GM12878 (cell line): ENCODE measurements around the gene EIF4E1B. TPM values are rescaled to one million over a fixed set of nuclear protein-coding genes. Genes with fewer than 3 reads are reported as not detected.

Source experiments
- ATF3 ChIP-seq: IDR thresholded peaks from 2 replicates; pipeline ENCODE4 v1.6.1; 2011; ENCODE audit warnings: low read depth, mild to moderate bottlenecking, low read length, moderate library complexity, borderline replicate concordance; ENCODE audit errors: extremely low read depth
- BRCA1 ChIP-seq: IDR thresholded peaks from 2 replicates; pipeline ENCODE4 v1.6.1; 2011; ENCODE audit warnings: low read depth, low read length, improper control_type of control experiment
- CHD4 ChIP-seq: fragments of 200-600 bp; sonication (generic); IDR thresholded peaks from 2 replicates; pipeline ENCODE4 v1.6.1; 2016; ENCODE audit warnings: mild to moderate bottlenecking
- EP300 ChIP-seq, 2 experiments: fragments of 150-350 bp in 1 of 2; IDR thresholded peaks; 2 replicates each; pipeline ENCODE4 v1.6.1; 2011 to 2012; ENCODE audit warnings: low read depth in 2 of 2, low read length in 2 of 2, borderline replicate concordance in 1 of 2, improper control_type of control experiment in 1 of 2, inconsistent platforms in 1 of 2; ENCODE audit not compliant: control insufficient read depth in 1 of 2
- ETV6 ChIP-seq, 2 experiments: fragments of 450-650 bp in 1 of 2; IDR thresholded peaks in 1 of 2; conservative IDR thresholded peaks in 1 of 2; 2 replicates each; pipeline ENCODE4 v1.6.1; 2014; ENCODE audit warnings: antibody characterized with exemption in 1 of 2, borderline replicate concordance in 1 of 2, low read depth in 1 of 2, mild to moderate bottlenecking in 1 of 2, moderate library complexity in 1 of 2
- EZH2 ChIP-seq: IDR thresholded peaks from 2 replicates; pipeline ENCODE4 v1.6.1; 2012; ENCODE audit warnings: low read depth, mild to moderate bottlenecking, control low read depth, inconsistent platforms, low read length, borderline replicate concordance; ENCODE audit not compliant: control insufficient read depth
- FOXM1 ChIP-seq: IDR thresholded peaks from 2 replicates; pipeline ENCODE4 v1.6.1; 2012; ENCODE audit warnings: low read depth, mild to moderate bottlenecking, inconsistent platforms, low read length, moderate library complexity
- GABPA ChIP-seq: IDR thresholded peaks from 2 replicates; pipeline ENCODE4 v1.6.1; 2014; ENCODE audit warnings: antibody characterized with exemption, low read depth, mild to moderate bottlenecking, inconsistent platforms
- HDAC2 ChIP-seq: fragments of 200-600 bp; sonication (generic); IDR thresholded peaks from 2 replicates; pipeline ENCODE4 v1.6.1; 2017
- JUND ChIP-seq: IDR thresholded peaks from 2 replicates; pipeline ENCODE4 v1.6.1; 2012; ENCODE audit warnings: low read depth, mild to moderate bottlenecking, low read length, improper control_type of control experiment, moderate library complexity
- MYC ChIP-seq: IDR thresholded peaks from 2 replicates; pipeline ENCODE4 v1.6.1; 2011; ENCODE audit warnings: mild to moderate bottlenecking, low read length, moderate library complexity, inconsistent platforms; ENCODE audit not compliant: insufficient read depth, insufficient replicate concordance, insufficient read length, severe bottlenecking
- NFXL1 ChIP-seq: fragments of 450-650 bp; IDR thresholded peaks from 2 replicates; pipeline ENCODE4 v1.6.1; 2017; ENCODE audit warnings: antibody characterized with exemption, mild to moderate bottlenecking, borderline replicate concordance
- NFYA ChIP-seq: IDR thresholded peaks from 2 replicates; pipeline ENCODE4 v1.6.1; 2011; ENCODE audit warnings: low read depth, mild to moderate bottlenecking, low read length, improper control_type of control experiment, borderline replicate concordance
- RAD51 ChIP-seq: fragments of 450-650 bp; IDR thresholded peaks from 2 replicates; pipeline ENCODE4 v1.6.1; 2016; ENCODE audit warnings: moderate library complexity, mild to moderate bottlenecking, inconsistent platforms
- RB1 ChIP-seq: fragments of 450-650 bp; formaldehyde crosslinking; IDR thresholded peaks from 2 replicates; pipeline ENCODE4 v1.6.1; 2017; ENCODE audit warnings: mild to moderate bottlenecking, borderline replicate concordance
- RELB ChIP-seq: fragments of 450-650 bp; IDR thresholded peaks from 2 replicates; pipeline ENCODE4 v1.6.1; 2017; ENCODE audit warnings: low read depth, mild to moderate bottlenecking, moderate library complexity
- SMAD5 ChIP-seq: IDR thresholded peaks from 2 replicates; pipeline ENCODE4 v1.6.1; 2016; ENCODE audit warnings: antibody characterized with exemption, low read depth
- SRF ChIP-seq, 2 experiments: IDR thresholded peaks; 2 replicates each; pipeline ENCODE4 v1.6.1; 2011; ENCODE audit warnings: low read depth in 2 of 2, low read length in 2 of 2, mild to moderate bottlenecking in 1 of 2, moderate library complexity in 1 of 2
- TBL1XR1 ChIP-seq: IDR thresholded peaks from 2 replicates; pipeline ENCODE4 v1.6.1; 2012; ENCODE audit warnings: low read depth, low read length, improper control_type of control experiment
- ZBED1 ChIP-seq: IDR thresholded peaks from 2 replicates; pipeline ENCODE4 v1.6.1; 2016; ENCODE audit warnings: borderline replicate concordance
- ZBTB40 ChIP-seq: fragments of 450-650 bp; IDR thresholded peaks from 2 replicates; pipeline ENCODE4 v1.6.1; 2016; ENCODE audit warnings: mild to moderate bottlenecking, moderate library complexity, borderline replicate concordance
- polyA plus RNA-seq, 11 experiments: library from polyadenylated mRNA; depleted of rRNA in 4 of 11; unstranded in 6 of 11; stranded (reverse) in 5 of 11; fragments of >200 nt; fragmentation: Nextera tagmentation in 4 of 11; fragmentation: Illumina TruSeq in 1 of 11; extraction: Ambion mirVana in 4 of 11; extraction: Trizol in 1 of 11; gene quantifications; 1 replicate in 1 of 11; 2 replicates in 10 of 11; pipeline versions ENCODE4 v1.2.1 to v1.2.3, GENCODE V29; 2011 to 2016; ENCODE audit warnings: inconsistent platforms in 2 of 11, missing spikeins in 2 of 11, low read depth in 1 of 11
- total RNA-seq, 4 experiments: library from RNA; depleted of rRNA in 3 of 4; stranded (reverse); fragments of >200 nt in 3 of 4; fragmentation: Illumina TruSeq in 1 of 4; extraction: Trizol in 1 of 4; gene quantifications; 2 replicates each; pipeline versions ENCODE4 v1.2.1 to v1.2.3, GENCODE V29; 2013 to 2021

EIF4E1B gene
- total and polyA plus RNA-seq, 10 of the 15 experiments (the other 5 are each of a cell fraction or from before 2014, with no cell fraction given): not detected

- TF ChIP-seq EZH2: no peak
- no peak for TF ChIP-seq ZBTB40
- TF ChIP-seq CHD4: no peak
- peak in 1 of 2 experiments; percentile 8; a peak in 1 of 4 replicates for TF ChIP-seq SRF (IDR thresholded peaks at IDR 0.05; ENCODE audit: low read depth in 2 of 2, low read length in 2 of 2)
- no peak for TF ChIP-seq RAD51
- no peak for TF ChIP-seq HDAC2
- no peak for TF ChIP-seq ZBED1
- TF ChIP-seq FOXM1: no peak
- TF ChIP-seq ATF3: no peak
- peak; percentile 75; the same call in 1 of the 2 replicates for TF ChIP-seq RB1
- no peak for TF ChIP-seq JUND
- no peak for TF ChIP-seq RELB
- TF ChIP-seq ETV6 (conservative IDR thresholded peaks at IDR 0.05 in 1 of 2, IDR thresholded peaks at IDR 0.05 in 1 of 2; ENCODE audit: borderline replicate concordance in 1 of 2, low read depth in 1 of 2): peak in 1 of 2 experiments; percentile 33; a peak in 2 of 4 replicates
- TF ChIP-seq NFXL1: no peak
- TF ChIP-seq NFYA: no peak
- no peak for TF ChIP-seq BRCA1
- no peak for TF ChIP-seq TBL1XR1
- no peak for TF ChIP-seq GABPA
- peak; percentile 54; the same call in 1 of the 2 replicates for TF ChIP-seq SMAD5
- TF ChIP-seq MYC: no peak
- TF ChIP-seq EP300 (IDR thresholded peaks at IDR 0.05; ENCODE audit: borderline replicate concordance in 1 of 2, control insufficient read depth in 1 of 2, low read depth in 2 of 2, low read length in 2 of 2): no peak
Observed at GRCh38 chr5:176647030-176647842, 16.8 kb downstream of the EIF4E1B start, which contains the start of gene TSPAN17 (continued).
